Glutamatergic neuron (in vitro differentiated cells): ENCODE results near the gene AUTS2. TPM values are rescaled to one million over a fixed set of nuclear protein-coding genes. Genes with fewer than 3 reads are reported as not detected.

Experiments
- DNase-seq: peaks from one replicate; pipeline ENCODE4 v3.0.0; 2022
- H3K27ac Mint-ChIP-seq: one replicate; pipeline ENCODE4 v1.8.0; 2020; ENCODE audit warnings: mild to moderate bottlenecking, mixed read lengths, inconsistent platforms; ENCODE audit not compliant: unreplicated experiment
- H3K27me3 Mint-ChIP-seq: one replicate; pipeline ENCODE4 v1.8.0; 2020; ENCODE audit warnings: mild to moderate bottlenecking, moderate library complexity, mixed read lengths, inconsistent platforms; ENCODE audit not compliant: unreplicated experiment
- H3K36me3 Mint-ChIP-seq: one replicate; pipeline ENCODE4 v1.8.0; 2020; ENCODE audit warnings: mild to moderate bottlenecking, mixed read lengths, inconsistent platforms; ENCODE audit not compliant: unreplicated experiment
- H3K4me1 Mint-ChIP-seq: one replicate; pipeline ENCODE4 v1.8.0; 2020; ENCODE audit warnings: mild to moderate bottlenecking, low read depth, mixed read lengths, inconsistent platforms; ENCODE audit not compliant: unreplicated experiment
- H3K4me3 Mint-ChIP-seq: one replicate; pipeline ENCODE4 v1.8.0; 2020; ENCODE audit warnings: mild to moderate bottlenecking, mixed read lengths, inconsistent platforms; ENCODE audit not compliant: unreplicated experiment
- H3K9me3 Mint-ChIP-seq: one replicate; pipeline ENCODE4 v1.8.0; 2020; ENCODE audit warnings: mild to moderate bottlenecking, moderate library complexity, mixed read lengths, inconsistent platforms; ENCODE audit not compliant: unreplicated experiment
- CTCF ChIP-seq: fragments of 200-600 bp; sonication (generic); IDR thresholded peaks from one replicate; pipeline ENCODE4 v1.5.0; 2021; ENCODE audit not compliant: partially characterized antibody, unreplicated experiment
- total RNA-seq: library from RNA; stranded (reverse); fragmentation: NEBNext Ultra II Directional; extraction: Animal tissue kit (Norgen Biotek cat#: 25700); gene quantifications from one replicate; pipeline ENCODE4 v1.2.1, GENCODE V29; 2021; ENCODE audit not compliant: unreplicated experiment

The AUTS2 gene
- total RNA-seq, 1 donor from 2014 or later, result 300 TPM

GRCh38 chr7:69684369-69685292 is 86.4 kb downstream of the AUTS2 start:
- Mint-ChIP-seq H3K36me3 (no peaks in the 10 kb centered on the region), H3K9me3 (peaks cover 2% of the 10 kb centered on the region), H3K4me3 (peak overlapping the region; percentile 37), H3K4me1 (peaks cover 42% of the 10 kb centered on the region), H3K27ac (no peak overlapping the region), H3K27me3 (peaks cover 2% of the 10 kb centered on the region)
- no peak for DNase-seq
- TF ChIP-seq CTCF, result no peak

- peaks cover 2% of the 10 kb centered on the region for H3K9me3 Mint-ChIP-seq
- no peak overlapping the region for H3K27ac Mint-ChIP-seq
- no peaks in the 10 kb centered on the region for H3K36me3 Mint-ChIP-seq
- DNase-seq, result no peak
- H3K4me1 Mint-ChIP-seq, result peaks cover 42% of the 10 kb centered on the region
- peaks cover 2% of the 10 kb centered on the region for H3K27me3 Mint-ChIP-seq
- H3K4me3 Mint-ChIP-seq, result peak overlapping the region; percentile 37
- TF ChIP-seq CTCF, result no peak
Observed at GRCh38 chr7:69685293-69685631, 87.0 kb downstream of the AUTS2 start.

- Mint-ChIP-seq H3K4me1 (peaks cover 40% of the 10 kb centered on the region), H3K27ac (no peak overlapping the region), H3K36me3 (no peaks in the 10 kb centered on the region), H3K9me3 (peaks cover 2% of the 10 kb centered on the region), H3K27me3 (peaks cover 2% of the 10 kb centered on the region), H3K4me3 (no peak overlapping the region)
- no peak for DNase-seq
- TF ChIP-seq CTCF, result no peak
Observed at GRCh38 chr7:69686366-69686765, 88.1 kb downstream of the AUTS2 start.

GRCh38 chr7:69687739-69688433 is 89.6 kb downstream of the AUTS2 start:
- H3K9me3 Mint-ChIP-seq, result peaks cover 2% of the 10 kb centered on the region
- no peaks in the 10 kb centered on the region for H3K36me3 Mint-ChIP-seq
- no peak for TF ChIP-seq CTCF
- no peak overlapping the region for H3K27ac Mint-ChIP-seq
- H3K4me1 Mint-ChIP-seq, result peaks cover 38% of the 10 kb centered on the region
- H3K4me3 Mint-ChIP-seq, result no peak overlapping the region
- DNase-seq, result no peak
- peaks cover 3% of the 10 kb centered on the region for H3K27me3 Mint-ChIP-seq

GRCh38 chr7:69690329-69690728 is 92.1 kb downstream of the AUTS2 start:
- peaks cover 2% of the 10 kb centered on the region for H3K9me3 Mint-ChIP-seq
- no peak for TF ChIP-seq CTCF
- H3K27me3 Mint-ChIP-seq, result peaks cover 3% of the 10 kb centered on the region
- no peak for DNase-seq
- no peak overlapping the region for H3K4me3 Mint-ChIP-seq
- H3K4me1 Mint-ChIP-seq, result peaks cover 29% of the 10 kb centered on the region
- no peak overlapping the region for H3K27ac Mint-ChIP-seq
- no peaks in the 10 kb centered on the region for H3K36me3 Mint-ChIP-seq
